Brain pericyte (primary cell): Measurements from ENCODE around the gene BARD1.
"Not testable (repeated sequence)": the region's sequence is repeated elsewhere in the genome, so short reads cannot be mapped to it uniquely, and the experiment has no call there.

Source experiments
- DNase-seq: peaks from one replicate; pipeline ENCODE4 v3.0.0-alpha.2; 2012; ENCODE audit warnings: low read depth, low spot score

Gene BARD1

GRCh38 chr2:214765180-214765579 lies 44.3 kb downstream of the BARD1 start:
- DNase-seq = no peak

DNA sequence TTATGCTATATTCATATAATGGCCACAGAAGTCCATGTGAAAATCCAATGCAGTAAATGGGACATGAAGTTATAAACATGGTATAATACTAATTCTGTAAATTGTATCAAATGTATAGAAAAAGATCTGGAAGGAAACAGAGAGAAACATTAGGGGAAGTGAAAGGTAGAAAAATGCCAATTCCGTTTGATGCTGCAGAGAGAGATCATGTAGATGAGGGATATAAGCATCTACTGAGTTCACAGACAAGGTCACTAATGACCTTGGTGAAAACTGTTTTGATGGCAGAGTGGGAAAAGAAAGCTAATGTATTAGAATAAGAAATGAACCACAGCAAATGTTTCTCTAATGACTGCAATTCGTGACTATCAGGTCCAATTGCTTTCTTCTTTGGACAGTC lies 56.0 kb downstream of the BARD1 start:
- DNase-seq = no peak

GRCh38 chr2:214750529-214750928 lies 59.0 kb downstream of the BARD1 start:
- DNase-seq = no peak

DNA sequence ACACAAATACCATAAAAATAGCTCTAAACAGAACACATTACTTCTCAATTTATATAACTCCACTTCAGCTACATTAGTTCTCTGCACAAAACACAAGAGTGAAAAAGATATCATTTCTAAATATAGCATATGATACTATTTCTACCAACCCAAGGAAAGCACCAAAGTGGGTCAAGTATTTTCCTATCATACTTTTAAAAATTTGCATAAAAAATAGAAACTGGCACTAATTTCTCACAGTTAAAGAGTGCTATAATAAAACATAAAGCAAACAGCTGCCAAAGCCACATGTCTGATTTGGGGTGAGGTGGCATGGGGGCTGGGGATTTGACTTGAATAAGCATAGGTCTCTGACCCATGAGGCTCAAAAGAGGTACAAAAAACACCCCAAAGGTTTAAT lies 61.5 kb downstream of the BARD1 start:
- no peak for DNase-seq

DNA sequence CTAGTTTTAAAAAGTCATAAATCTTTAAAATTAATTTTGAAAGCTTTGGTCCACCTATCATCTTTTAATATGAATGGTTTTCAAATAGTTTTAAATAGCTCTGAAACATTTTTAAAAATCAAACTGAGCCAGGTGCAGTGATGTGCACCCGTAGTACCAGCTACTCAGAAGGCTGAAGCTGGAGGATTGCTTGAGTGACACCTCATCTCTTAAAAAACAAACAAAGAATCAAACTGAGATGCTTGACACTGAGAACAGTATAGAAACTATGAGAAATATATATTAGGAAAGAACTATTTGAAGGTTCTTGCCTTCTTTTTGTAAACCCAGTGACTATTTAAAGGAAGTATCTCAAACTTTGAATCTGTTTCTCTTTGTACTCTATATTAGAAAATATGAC lies 67.4 kb downstream of the BARD1 start:
- DNase-seq = no peak

DNA sequence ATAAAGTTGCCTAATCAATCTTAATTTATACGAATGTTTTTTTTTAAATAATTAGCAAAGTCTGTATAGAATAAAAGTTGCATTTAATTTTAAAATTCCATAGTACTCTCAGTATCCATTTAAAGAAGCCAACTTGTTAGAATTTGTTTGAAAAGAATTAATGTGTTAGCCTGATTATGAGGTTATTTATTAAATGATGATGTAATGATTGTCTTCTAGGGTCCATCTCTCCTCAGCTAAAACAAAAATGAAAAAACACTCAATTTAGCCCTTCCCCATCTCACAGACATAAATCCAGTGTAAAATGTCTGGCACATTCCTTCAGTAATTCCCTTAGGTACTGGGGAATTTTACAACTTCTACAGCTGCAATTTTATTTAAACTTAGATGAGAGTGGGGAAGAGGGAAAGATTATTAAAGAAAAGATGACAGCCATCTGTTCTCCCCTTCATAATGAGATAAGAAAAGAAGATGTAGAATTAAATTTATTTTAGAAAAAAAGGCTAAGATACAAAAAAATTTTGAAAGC lies 68.6 kb downstream of the BARD1 start:
- no peak for DNase-seq

GRCh38 chr2:214737188-214737587 lies 72.3 kb downstream of the BARD1 start:
- DNase-seq = no peak

- no peak for DNase-seq
Observed at GRCh38 chr2:214730800-214731407, 78.6 kb downstream of the BARD1 start.

DNA sequence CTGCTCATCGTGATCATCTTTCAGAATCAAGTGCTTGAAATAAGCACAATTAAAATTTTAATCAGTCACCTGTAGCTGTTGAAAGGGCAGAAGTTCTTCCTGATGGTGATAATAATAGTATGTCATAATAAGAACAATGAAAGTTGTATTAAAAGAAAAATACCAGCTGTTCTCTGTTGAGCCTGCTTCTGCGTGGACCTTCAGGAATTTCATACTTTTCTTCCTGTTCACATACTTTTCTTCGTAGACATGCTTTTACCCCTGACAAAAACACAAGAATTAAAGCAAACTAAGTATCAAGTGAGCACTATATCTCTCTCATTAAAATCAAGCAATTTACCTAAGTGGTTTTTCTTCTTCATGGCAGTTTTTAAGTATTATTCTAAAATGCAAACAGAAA lies 79.2 kb downstream of the BARD1 start:
- DNase-seq = no peak

DNA sequence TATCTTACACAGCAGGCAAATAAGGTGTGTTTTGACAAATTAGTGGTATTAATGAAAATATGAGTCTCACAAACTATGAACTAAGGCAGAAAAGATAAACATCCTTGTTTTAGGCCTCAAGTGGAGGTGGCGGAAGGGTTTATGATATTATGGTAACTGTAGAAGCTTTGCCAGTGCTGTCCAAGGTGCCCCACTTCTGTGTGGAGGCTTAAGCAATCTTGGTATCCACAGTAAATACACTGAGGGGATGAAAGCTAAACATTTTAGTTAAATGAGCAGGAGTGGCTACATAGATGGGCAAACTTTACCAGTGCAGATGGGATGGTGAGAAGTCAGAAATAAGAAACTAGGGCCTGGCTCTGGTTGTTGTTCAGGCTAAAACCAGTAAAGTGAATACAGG lies 84.7 kb downstream of the BARD1 start:
- DNase-seq = no peak

GRCh38 chr2:214717837-214718236 lies 91.6 kb downstream of the BARD1 start:
- not testable (repeated sequence) for DNase-seq

- no peak for DNase-seq
Observed at GRCh38 chr2:214716811-214717560, 92.5 kb downstream of the BARD1 start.

- DNase-seq = no peak
Observed at GRCh38 chr2:214715025-214715424, 94.5 kb downstream of the BARD1 start.

GRCh38 chr2:214713080-214713830 lies 96.2 kb downstream of the BARD1 start:
- DNase-seq = no peak

- no peak for DNase-seq
Observed at GRCh38 chr2:214710729-214711128, 98.8 kb downstream of the BARD1 start.

GRCh38 chr2:214706986-214707385 lies 102.5 kb downstream of the BARD1 start:
- no peak for DNase-seq

- no peak for DNase-seq
Observed at GRCh38 chr2:214699236-214699635, 110.2 kb downstream of the BARD1 start.

- no peak for DNase-seq
Observed at GRCh38 chr2:214696681-214697080, 112.8 kb downstream of the BARD1 start.

DNA sequence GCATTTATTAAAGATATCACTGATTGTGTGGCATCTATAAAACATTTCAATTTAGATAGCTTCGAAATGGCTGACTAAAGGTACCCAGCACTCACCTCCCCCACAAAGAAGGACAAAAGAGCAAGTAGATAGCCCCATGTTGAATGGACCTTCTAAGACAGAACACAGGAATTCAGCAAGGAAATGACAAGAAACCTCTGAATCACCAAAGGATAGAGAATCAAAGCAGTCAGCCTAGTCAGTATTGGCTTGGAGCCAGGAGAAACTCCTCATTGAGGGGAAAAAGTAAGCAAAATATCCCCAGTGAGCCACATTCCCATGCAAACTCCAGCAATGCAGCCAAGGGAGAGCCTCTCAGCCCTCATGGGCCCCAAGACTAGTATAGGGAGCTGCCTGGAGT lies 113.7 kb downstream of the BARD1 start:
- no peak for DNase-seq

DNA sequence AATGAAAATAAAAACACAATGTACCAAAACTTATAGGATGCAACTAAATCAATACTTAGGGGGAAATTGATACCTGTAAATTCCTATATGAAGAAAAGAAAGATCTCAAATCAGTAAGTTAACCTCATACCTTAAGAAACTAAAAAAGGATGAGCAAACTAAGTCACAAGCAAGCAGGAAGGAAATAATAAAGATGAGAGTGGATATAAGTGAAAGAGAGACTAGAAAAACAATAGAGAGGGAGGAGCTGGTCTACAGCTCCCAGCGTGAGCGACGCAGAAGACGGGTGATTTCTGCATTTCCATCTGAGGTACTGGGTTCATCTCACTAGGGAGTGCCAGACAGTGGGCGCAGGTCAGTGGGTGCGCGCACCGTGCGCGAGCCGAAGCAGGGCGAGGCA lies 125.9 kb downstream of the BARD1 start:
- DNase-seq = not testable (repeated sequence)

DNA sequence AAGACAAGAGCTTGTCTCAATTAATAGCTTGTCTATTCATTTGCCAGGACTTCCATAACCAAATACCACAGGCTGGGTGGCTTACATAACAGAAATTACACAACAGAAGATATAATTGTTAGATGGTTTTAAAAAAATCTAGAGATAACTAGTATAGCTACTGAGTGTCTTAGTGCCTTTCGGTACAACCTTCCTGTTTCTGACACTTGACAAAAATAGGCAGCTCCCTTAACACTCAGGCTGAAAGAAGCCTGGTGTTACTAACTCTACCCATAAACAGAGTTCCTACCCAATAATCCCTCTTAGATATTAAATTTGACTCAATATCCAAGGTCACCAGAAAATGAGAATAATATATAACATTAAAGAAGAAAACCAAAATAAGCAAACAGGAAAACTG lies 129.7 kb downstream of the BARD1 start:
- no peak for DNase-seq

DNA sequence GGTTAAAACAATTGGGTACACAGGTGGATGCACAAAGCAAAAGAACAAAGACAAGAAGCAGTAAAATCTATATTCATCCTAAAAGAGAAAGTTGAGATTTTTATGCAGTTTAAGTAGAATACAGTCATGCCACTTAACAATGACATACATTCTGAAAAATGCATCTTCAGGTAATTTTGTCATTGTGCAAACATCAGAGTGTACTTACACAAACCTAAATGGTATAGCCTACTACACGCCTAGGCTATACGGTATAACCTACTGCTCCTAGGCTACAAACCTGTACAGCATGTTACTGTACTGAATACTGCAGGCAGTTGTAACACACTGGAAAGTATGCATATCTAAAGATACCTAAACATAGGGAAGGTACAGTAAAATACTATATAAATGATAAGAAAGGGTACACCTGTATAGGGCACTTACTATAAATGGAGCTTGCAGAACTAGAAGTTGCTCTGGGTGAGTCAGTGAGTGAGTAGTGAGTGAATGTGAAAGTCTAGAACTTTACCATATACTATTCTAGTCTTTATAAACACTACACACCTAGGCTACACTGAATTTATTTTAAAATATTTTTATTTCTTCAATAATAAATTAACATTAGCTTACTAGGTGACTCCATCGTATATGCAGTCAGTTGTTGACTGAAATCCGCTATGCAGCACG lies 132.9 kb downstream of the BARD1 start:
- no peak for DNase-seq
